OCI-LY1 (cell line): ENCODE results near the gene PYGB.
"Not testable (repeated sequence)": the region's sequence is repeated elsewhere in the genome, so short reads cannot be mapped to it uniquely, and the experiment has no call there.

ENCODE experiments used
- H2AFZ ChIP-seq: fragments of 200-600 bp; sonication (generic), shearing (Covaris generic); 2 replicates; pipeline ENCODE4 v1.6.0; 2014; ENCODE audit warnings: antibody characterized with exemption, mild to moderate bottlenecking, low read length
- H3F3A ChIP-seq: fragments of 200-600 bp; sonication (generic), shearing (Covaris generic); 2 replicates; pipeline ENCODE4 v1.6.0; 2014; ENCODE audit warnings: mild to moderate bottlenecking, antibody characterized with exemption, low read length, moderate library complexity; ENCODE audit not compliant: insufficient read depth
- H3K27ac ChIP-seq: fragments of 200-600 bp; sonication (generic); 2 replicates; pipeline ENCODE4 v1.5.1; 2014; ENCODE audit warnings: low read length, mixed run types, mild to moderate bottlenecking, low read depth; ENCODE audit not compliant: poor library complexity, severe bottlenecking
- H3K27me3 ChIP-seq: fragments of 200-600 bp; sonication (generic); 2 replicates; pipeline ENCODE4 v1.6.0; 2014; ENCODE audit warnings: antibody characterized with exemption, mild to moderate bottlenecking, low read length, moderate library complexity; ENCODE audit not compliant: insufficient read depth
- H3K36me3 ChIP-seq: fragments of 200-600 bp; sonication (generic); 2 replicates; pipeline ENCODE4 v1.6.1; 2014; ENCODE audit warnings: mild to moderate bottlenecking, antibody characterized with exemption, low read length, moderate library complexity, mixed read lengths; ENCODE audit not compliant: insufficient read depth
- H3K4me1 ChIP-seq: fragments of 200-600 bp; sonication (generic); 2 replicates; pipeline ENCODE4 v1.5.1; 2014; ENCODE audit warnings: mild to moderate bottlenecking, low read length, moderate library complexity; ENCODE audit not compliant: insufficient read depth, severe bottlenecking
- H3K4me2 ChIP-seq: fragments of 200-600 bp; sonication (generic), shearing (Covaris generic); 2 replicates; pipeline ENCODE4 v1.6.1; 2014; ENCODE audit warnings: low read length
- H3K4me3 ChIP-seq: fragments of 200-600 bp; sonication (generic); 2 replicates; pipeline ENCODE4 v1.5.1; 2014; ENCODE audit warnings: low read length, low read depth, mild to moderate bottlenecking, mixed read lengths; ENCODE audit not compliant: poor library complexity, severe bottlenecking
- H3K79me2 ChIP-seq: fragments of 200-600 bp; shearing (Covaris generic); 2 replicates; pipeline ENCODE4 v1.6.1; 2016; ENCODE audit warnings: mixed run types, low read length, mixed read lengths; ENCODE audit not compliant: insufficient read depth
- H3K9ac ChIP-seq: fragments of 200-600 bp; sonication (generic), shearing (Covaris generic); 2 replicates; pipeline ENCODE4 v1.6.1; 2014; ENCODE audit warnings: mild to moderate bottlenecking, low read length, mixed read lengths
- H3K9me2 ChIP-seq: fragments of 200-600 bp; sonication (generic), shearing (Covaris generic); 2 replicates; pipeline ENCODE4 v1.6.1; 2014; ENCODE audit warnings: low read depth, mild to moderate bottlenecking, low read length, mixed read lengths
- H3K9me3 ChIP-seq: fragments of 200-600 bp; shearing (Covaris generic); 2 replicates; pipeline ENCODE4 v1.6.1; 2014; ENCODE audit warnings: low read length, mixed read lengths
- H4K20me1 ChIP-seq: fragments of 200-600 bp; sonication (generic), shearing (Covaris generic); 2 replicates; pipeline ENCODE4 v1.6.0; 2016; ENCODE audit warnings: mild to moderate bottlenecking, low read length; ENCODE audit not compliant: insufficient read depth
- EZH2 ChIP-seq: fragments of 200-600 bp; sonication (generic), shearing (Covaris generic); IDR thresholded peaks from 2 replicates; pipeline ENCODE4 v1.8.0; 2017; ENCODE audit warnings: borderline replicate concordance, mixed run types, mild to moderate bottlenecking, antibody characterized with exemption, low read length, moderate library complexity, mixed read lengths
- TF ChIP-seq, protein P1 (sequence below): fragments of 200-600 bp; sonication (generic), shearing (Covaris generic); IDR thresholded peaks from 2 replicates; pipeline ENCODE4 v1.5.1; 2017; ENCODE audit warnings: mild to moderate bottlenecking, antibody characterized with exemption, low read length, moderate library complexity, mixed read lengths

Gene PYGB

GRCh38 chr20:25325997-25326396 is 78.1 kb downstream of the PYGB start:
- H3K27ac ChIP-seq, result peak overlapping the region; percentile 78
- peaks cover 49% of the 10 kb centered on the region for H3K4me1 ChIP-seq
- H3F3A ChIP-seq, result no peaks in the 10 kb centered on the region
- H3K79me2 ChIP-seq, result no peaks in the 10 kb centered on the region
- no peaks in the 10 kb centered on the region for H4K20me1 ChIP-seq
- no peaks in the 10 kb centered on the region for H3K27me3 ChIP-seq
- no peaks in the 10 kb centered on the region for H3K9me3 ChIP-seq
- no peak overlapping the region for H3K4me2 ChIP-seq
- no peak overlapping the region for H2AFZ ChIP-seq
- no peak overlapping the region for H3K9ac ChIP-seq
- no peak for TF ChIP-seq EZH2
- TF ChIP-seq, protein P1, sequence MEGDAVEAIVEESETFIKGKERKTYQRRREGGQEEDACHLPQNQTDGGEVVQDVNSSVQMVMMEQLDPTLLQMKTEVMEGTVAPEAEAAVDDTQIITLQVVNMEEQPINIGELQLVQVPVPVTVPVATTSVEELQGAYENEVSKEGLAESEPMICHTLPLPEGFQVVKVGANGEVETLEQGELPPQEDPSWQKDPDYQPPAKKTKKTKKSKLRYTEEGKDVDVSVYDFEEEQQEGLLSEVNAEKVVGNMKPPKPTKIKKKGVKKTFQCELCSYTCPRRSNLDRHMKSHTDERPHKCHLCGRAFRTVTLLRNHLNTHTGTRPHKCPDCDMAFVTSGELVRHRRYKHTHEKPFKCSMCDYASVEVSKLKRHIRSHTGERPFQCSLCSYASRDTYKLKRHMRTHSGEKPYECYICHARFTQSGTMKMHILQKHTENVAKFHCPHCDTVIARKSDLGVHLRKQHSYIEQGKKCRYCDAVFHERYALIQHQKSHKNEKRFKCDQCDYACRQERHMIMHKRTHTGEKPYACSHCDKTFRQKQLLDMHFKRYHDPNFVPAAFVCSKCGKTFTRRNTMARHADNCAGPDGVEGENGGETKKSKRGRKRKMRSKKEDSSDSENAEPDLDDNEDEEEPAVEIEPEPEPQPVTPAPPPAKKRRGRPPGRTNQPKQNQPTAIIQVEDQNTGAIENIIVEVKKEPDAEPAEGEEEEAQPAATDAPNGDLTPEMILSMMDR, result no peak
- H3K4me3 ChIP-seq, result no peak overlapping the region
- peaks cover 10% of the 10 kb centered on the region; the same call in 1 of the 2 replicates for H3K36me3 ChIP-seq
- no peaks in the 10 kb centered on the region for H3K9me2 ChIP-seq

- Histone ChIP-seq H3K9me3 (no peaks in the 10 kb centered on the region), H3K4me3 (no peak overlapping the region), H3K36me3 (peaks cover 7% of the 10 kb centered on the region; the same call in 1 of the 2 replicates), H2AFZ (no peak overlapping the region), H4K20me1 (no peaks in the 10 kb centered on the region), H3K4me1 (peaks cover 38% of the 10 kb centered on the region), H3F3A (no peaks in the 10 kb centered on the region), H3K79me2 (no peaks in the 10 kb centered on the region), H3K9me2 (no peaks in the 10 kb centered on the region), H3K9ac (no peak overlapping the region), H3K27ac (no peak overlapping the region), H3K4me2 (no peak overlapping the region), H3K27me3 (no peaks in the 10 kb centered on the region)
- no peak for TF ChIP-seq EZH2
- TF ChIP-seq, protein P1, result no peak
These were observed 79.8 kb downstream of the PYGB start for GRCh38 chr20:25327521-25328235.

DNA sequence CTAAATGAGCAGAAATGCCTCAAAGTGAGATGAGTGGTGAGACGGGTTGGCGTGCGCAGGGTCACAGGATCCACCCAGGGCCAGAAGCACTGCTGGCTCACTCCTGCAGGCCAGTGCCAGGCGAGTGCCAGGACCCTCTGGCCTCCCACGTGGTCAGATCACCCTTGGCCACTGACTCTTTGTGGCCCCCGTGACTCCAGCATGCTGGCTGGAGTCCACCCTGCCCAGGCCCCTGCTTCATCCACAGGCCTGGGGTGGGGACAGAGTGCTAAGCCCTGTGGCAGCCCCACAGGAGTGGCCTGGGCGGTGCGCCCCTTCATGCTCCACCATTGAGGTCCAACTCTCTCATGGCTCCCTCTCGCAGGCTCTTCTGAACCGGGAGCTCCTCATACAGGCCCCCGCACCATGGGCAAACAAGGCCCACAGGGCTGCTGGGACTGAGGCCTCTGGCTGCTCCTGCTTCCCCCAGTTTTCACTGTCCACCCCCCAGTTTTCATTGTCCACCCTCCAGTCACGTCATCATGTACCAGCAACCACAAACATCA is 81.1 kb downstream of the PYGB start:
- H3K9me2 ChIP-seq, result no peaks in the 10 kb centered on the region
- no peaks in the 10 kb centered on the region for H4K20me1 ChIP-seq
- no peak overlapping the region for H3K4me3 ChIP-seq
- no peaks in the 10 kb centered on the region for H3K9me3 ChIP-seq
- peak overlapping the region; percentile 62 for H3K27ac ChIP-seq
- TF ChIP-seq, protein P1, result no peak
- no peak for TF ChIP-seq EZH2
- no peak overlapping the region for H3K4me2 ChIP-seq
- H3K27me3 ChIP-seq, result no peaks in the 10 kb centered on the region
- peaks cover 27% of the 10 kb centered on the region for H3K4me1 ChIP-seq
- H2AFZ ChIP-seq, result no peak overlapping the region
- no peaks in the 10 kb centered on the region for H3K36me3 ChIP-seq
- H3F3A ChIP-seq, result no peaks in the 10 kb centered on the region
- H3K79me2 ChIP-seq, result no peaks in the 10 kb centered on the region
- H3K9ac ChIP-seq, result no peak overlapping the region

DNA sequence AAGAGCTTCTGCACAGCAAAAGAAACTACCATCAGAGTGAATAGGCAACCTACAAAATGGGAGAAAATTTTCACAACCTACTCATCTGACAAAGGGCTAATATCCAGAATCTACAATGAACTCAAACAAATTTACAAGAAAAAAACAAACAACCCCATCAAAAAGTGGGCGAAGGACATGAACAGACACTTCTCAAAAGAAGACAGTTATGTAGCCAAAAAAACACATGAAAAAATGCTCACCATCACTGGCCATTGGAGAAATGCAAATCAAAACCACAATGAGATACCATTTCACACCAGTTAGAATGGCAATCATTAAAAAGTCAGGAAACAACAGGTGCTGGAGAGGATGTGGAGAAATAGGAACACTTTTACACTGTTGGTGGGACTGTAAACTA is 87.1 kb downstream of the PYGB start:
- not testable (repeated sequence) for H3K9ac ChIP-seq, H3K36me3 ChIP-seq, H3K27ac ChIP-seq, H3K4me3 ChIP-seq, H3K79me2 ChIP-seq, H3K4me2 ChIP-seq, H4K20me1 ChIP-seq, H3K4me1 ChIP-seq, H3K9me2 ChIP-seq, H2AFZ ChIP-seq, H3K9me3 ChIP-seq, H3F3A ChIP-seq, H3K27me3 ChIP-seq
